HepG2 (cell line): ENCODE measurements around the gene EFNA3. TPM values are rescaled to one million over a fixed set of nuclear protein-coding genes. Genes with fewer than 3 reads are reported as not detected.
A peak's percentile ranks its signal among the peaks of the same experiment; 100 is the strongest.

Experiments
- ATF7-NPFF ChIP-seq: sonication (generic); formaldehyde crosslinking; IDR thresholded peaks from 2 replicates; pipeline ENCODE4 v1.8.1; 2023; ENCODE audit warnings: mild to moderate bottlenecking, low read depth, missing genetic modification reagents, moderate library complexity
- DBP ChIP-seq: sonication (generic); formaldehyde crosslinking; IDR thresholded peaks from 2 replicates; pipeline ENCODE4 v1.4.0; 2020; ENCODE audit warnings: missing genetic modification reagents; ENCODE audit errors: not compliant biosample characterization
- GATAD1 ChIP-seq: IDR thresholded peaks from 2 replicates; pipeline ENCODE4 v1.6.1; 2016; ENCODE audit warnings: missing genetic modification reagents, missing compliant biosample characterization
- GTF2F1 ChIP-seq: fragments of 150-350 bp; IDR thresholded peaks from 2 replicates; pipeline ENCODE4 v1.6.1; 2014; ENCODE audit warnings: low read length
- GZF1 ChIP-seq: sonication (generic); formaldehyde crosslinking; IDR thresholded peaks from 2 replicates; pipeline ENCODE4 v1.5.1; 2020; ENCODE audit warnings: mild to moderate bottlenecking, missing genetic modification reagents
- HBP1 ChIP-seq: IDR thresholded peaks from 2 replicates; pipeline ENCODE4 v1.6.1; 2016; ENCODE audit warnings: low read depth, control low read depth
- HNF1A ChIP-seq, 2 experiments: sonication (generic) in 1 of 2; formaldehyde crosslinking in 1 of 2; IDR thresholded peaks; 2 replicates each; pipeline versions ENCODE4 v1.4.0 to v1.6.1; 2016 to 2020; ENCODE audit warnings: borderline replicate concordance in 1 of 2, low read depth in 1 of 2, mild to moderate bottlenecking in 1 of 2, missing genetic modification reagents in 1 of 2
- ISL2 ChIP-seq: sonication (generic); formaldehyde crosslinking; IDR thresholded peaks from 2 replicates; pipeline ENCODE4 v1.5.0; 2020; ENCODE audit warnings: missing genetic modification reagents
- MYC ChIP-seq: sonication (generic); formaldehyde crosslinking; IDR thresholded peaks from 2 replicates; pipeline ENCODE4 v1.9.0; 2021; ENCODE audit warnings: missing genetic modification reagents, borderline replicate concordance
- NBN ChIP-seq: fragments of 450-650 bp; conservative IDR thresholded peaks from 2 replicates; pipeline ENCODE4 v1.6.1; 2017
- NONO ChIP-seq, 2 experiments: fragments of 450-650 bp in 1 of 2; sonication (generic) in 1 of 2; formaldehyde crosslinking in 1 of 2; IDR thresholded peaks in 1 of 2; conservative IDR thresholded peaks in 1 of 2; 2 replicates each; pipeline versions ENCODE4 v1.6.1 to v1.8.0; 2017 to 2022; ENCODE audit warnings: mild to moderate bottlenecking in 1 of 2, missing genetic modification reagents in 1 of 2, moderate library complexity in 1 of 2
- PAF1 ChIP-seq: IDR thresholded peaks from 2 replicates; pipeline ENCODE4 v1.6.1; 2016; ENCODE audit warnings: missing genetic modification reagents, missing compliant biosample characterization
- SKIL ChIP-seq: sonication (generic); formaldehyde crosslinking; IDR thresholded peaks from 2 replicates; pipeline ENCODE4 v1.8.0; 2022; ENCODE audit warnings: missing genetic modification reagents, mild to moderate bottlenecking, moderate library complexity, borderline replicate concordance
- U2AF2 ChIP-seq: fragments of 200-400 bp; formaldehyde crosslinking; IDR thresholded peaks from 2 replicates; pipeline ENCODE4 v1.6.1; 2017; ENCODE audit warnings: low read depth, mild to moderate bottlenecking, low read length
- ZBTB37 ChIP-seq: sonication (generic); formaldehyde crosslinking; IDR thresholded peaks from 2 replicates; pipeline ENCODE4 v1.4.0; 2020; ENCODE audit warnings: mild to moderate bottlenecking, missing genetic modification reagents
- ZBTB8A ChIP-seq: sonication (generic); formaldehyde crosslinking; IDR thresholded peaks from 2 replicates; pipeline ENCODE4 v1.4.0; 2020; ENCODE audit warnings: mild to moderate bottlenecking, low read depth, missing genetic modification reagents, borderline replicate concordance
- ZNF253 ChIP-seq: sonication (generic); formaldehyde crosslinking; IDR thresholded peaks from 2 replicates; pipeline ENCODE4 v1.8.0; 2022; ENCODE audit warnings: mild to moderate bottlenecking, missing genetic modification reagents, borderline replicate concordance
- polyA plus RNA-seq, 8 experiments: library from polyadenylated mRNA; depleted of rRNA in 3 of 8; stranded (reverse) in 7 of 8; unstranded in 1 of 8; fragments of >200 nt; fragmentation: Illumina TruSeq in 4 of 8; extraction: Trizol in 4 of 8; gene quantifications; 2 replicates each; pipeline versions ENCODE4 v1.2.1 to v1.2.3, GENCODE V29; 2011 to 2016; ENCODE audit warnings: low read depth in 4 of 8, missing spikeins in 1 of 8, mixed read lengths in 1 of 8; ENCODE audit not compliant: insufficient read depth in 1 of 8
- total RNA-seq, 5 experiments: library from RNA; depleted of rRNA; stranded (reverse); fragments of >200 nt; fragmentation: Illumina TruSeq; extraction: Trizol; gene quantifications; 2 replicates each; pipeline ENCODE4 v1.2.3, GENCODE V29; 2016; ENCODE audit warnings: low read depth in 1 of 5

EFNA3 gene
- total and polyA plus RNA-seq, 2 of the 13 experiments (the other 11 are each of a cell fraction or from before 2014, with no cell fraction given), result 1.0 to 5.7 TPM

GRCh38 chr1:155128755-155129473, 50.3 kb downstream of the EFNA3 start (continued):
- TF ChIP-seq SKIL (CRISPR knock-in tag), result peak; percentile 79; the same call in 1 of the 2 replicates
- no peak for TF ChIP-seq NONO (IDR thresholded peaks at IDR 0.05)
- peak; percentile 92 for TF ChIP-seq NONO (CRISPR knock-in tag; conservative IDR thresholded peaks at IDR 0.05)
- no peak for TF ChIP-seq NBN
- peak; percentile 31; the same call in 1 of the 2 replicates for TF ChIP-seq ISL2 (CRISPR knock-in tag)
- TF ChIP-seq ATF7-NPFF (CRISPR knock-in tag), result peak; percentile 32; the same call in 1 of the 2 replicates
- TF ChIP-seq GATAD1, result peak; percentile 73
- peak; percentile 56 for TF ChIP-seq GZF1 (CRISPR knock-in tag)
- TF ChIP-seq ZBTB8A (CRISPR knock-in tag), result peak; percentile 67; the same call in 1 of the 2 replicates
- TF ChIP-seq HBP1 (CRISPR knock-in tag), result peak; percentile 50; the same call in 1 of the 2 replicates
- no peak for TF ChIP-seq DBP (CRISPR knock-in tag)
- no peak for TF ChIP-seq HNF1A (IDR thresholded peaks at IDR 0.05; ENCODE audit: low read depth)
- TF ChIP-seq HNF1A (CRISPR knock-in tag; IDR thresholded peaks at IDR 0.05; ENCODE audit: borderline replicate concordance), result peak; percentile 76
- TF ChIP-seq PAF1 (CRISPR knock-in tag), result peak; percentile 97
- no peak for TF ChIP-seq U2AF2
- peak; percentile 77 for TF ChIP-seq MYC (CRISPR knock-in tag)
- TF ChIP-seq GTF2F1, result no peak
- TF ChIP-seq ZNF253 (CRISPR knock-in tag), result peak; percentile 52; the same call in 1 of the 2 replicates
- TF ChIP-seq ZBTB37 (CRISPR knock-in tag), result no peak
